ENCODE data around the gene VAV2.

The VAV2 gene

DNA sequence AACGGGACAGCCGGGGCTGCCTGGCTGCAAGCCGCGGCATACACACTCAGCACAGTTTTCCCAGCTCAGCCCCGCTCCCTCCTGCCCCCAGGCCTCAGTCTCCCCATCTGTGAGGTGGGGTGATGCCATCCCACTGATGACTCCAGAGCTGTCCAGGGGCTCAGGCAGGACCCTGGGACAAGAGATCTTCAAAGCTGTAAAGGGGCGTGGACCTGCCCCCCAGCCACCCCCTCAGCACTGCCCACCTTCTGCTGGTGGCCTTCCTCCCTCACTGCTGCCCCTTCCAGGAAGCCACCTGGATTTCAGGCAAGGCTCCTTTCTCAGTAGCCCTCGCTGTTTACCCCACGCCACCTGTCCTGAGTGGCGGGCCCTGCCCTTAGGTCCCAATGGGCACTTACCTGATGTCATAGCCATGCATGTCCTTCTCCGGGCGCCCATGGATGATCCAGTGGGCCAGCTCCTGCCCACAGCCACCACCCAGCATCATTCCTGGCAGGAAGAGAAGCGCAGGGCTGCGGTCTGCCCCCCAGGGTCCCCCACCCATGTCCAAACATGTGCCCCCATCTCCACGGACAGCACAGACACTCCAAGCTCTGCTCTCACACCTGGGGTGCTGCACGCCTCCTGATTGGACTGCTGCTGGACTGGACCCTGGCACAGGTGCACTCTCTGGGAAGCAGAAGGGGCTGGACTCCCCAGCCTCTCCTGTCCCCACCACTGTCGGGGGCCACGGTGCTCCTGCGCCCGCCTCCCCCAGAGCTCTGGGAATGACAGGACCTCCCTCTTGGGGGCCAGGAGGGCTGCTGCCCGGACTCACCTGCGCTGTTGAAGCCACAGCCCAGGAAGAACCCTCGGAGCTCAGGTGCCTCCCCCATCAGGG, 279.7 kb downstream of the VAV2 start:
- TF ChIP-seq CTCF (conservative IDR thresholded peaks at IDR 0.05) (no peak), ZFX (IDR thresholded peaks at IDR 0.05) (no peak)
- no peak overlapping the region for H3K27ac ChIP-seq

Measured in C4-2B (cell line).